NCI-H2081 (cell line): ENCODE results near the gene NDUFS7.

ENCODE experiments used
- DNase-seq, 2 experiments: peaks; one replicate each; lab custom pipeline; 2025; lab: John Stamatoyannopoulos, UW

The NDUFS7 gene

DNA sequence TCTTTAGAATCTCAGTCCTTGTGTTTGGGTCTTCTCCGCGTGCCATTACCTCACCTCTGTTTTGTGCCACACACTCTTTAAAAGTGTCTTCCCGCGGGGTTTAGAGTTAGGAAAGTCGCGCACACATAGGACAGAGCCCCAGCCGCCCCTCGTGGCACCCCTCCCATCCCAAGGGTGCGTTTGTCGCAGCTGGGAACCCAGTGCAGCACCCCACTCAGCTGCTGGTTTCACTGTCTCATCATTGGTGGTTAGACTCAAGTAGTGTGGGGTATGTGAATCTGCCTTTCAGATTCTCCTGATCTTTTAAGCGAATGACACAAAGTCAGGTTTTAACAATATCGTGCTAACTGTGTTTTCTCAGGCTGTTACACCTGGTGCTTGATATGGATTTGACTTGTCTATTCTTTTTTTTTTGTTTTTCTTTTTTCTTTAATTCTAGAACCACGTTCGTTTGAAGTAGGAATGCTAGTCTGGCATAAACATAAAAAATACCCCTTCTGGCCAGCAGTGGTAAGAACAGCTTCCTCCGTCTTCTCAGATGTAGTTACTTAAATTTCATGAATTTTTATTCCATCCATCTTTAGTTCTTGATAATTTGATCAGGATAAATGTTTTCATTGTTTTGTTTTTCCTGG is 19.5 kb upstream of the NDUFS7 start:
- DNase-seq: no peak

DNA sequence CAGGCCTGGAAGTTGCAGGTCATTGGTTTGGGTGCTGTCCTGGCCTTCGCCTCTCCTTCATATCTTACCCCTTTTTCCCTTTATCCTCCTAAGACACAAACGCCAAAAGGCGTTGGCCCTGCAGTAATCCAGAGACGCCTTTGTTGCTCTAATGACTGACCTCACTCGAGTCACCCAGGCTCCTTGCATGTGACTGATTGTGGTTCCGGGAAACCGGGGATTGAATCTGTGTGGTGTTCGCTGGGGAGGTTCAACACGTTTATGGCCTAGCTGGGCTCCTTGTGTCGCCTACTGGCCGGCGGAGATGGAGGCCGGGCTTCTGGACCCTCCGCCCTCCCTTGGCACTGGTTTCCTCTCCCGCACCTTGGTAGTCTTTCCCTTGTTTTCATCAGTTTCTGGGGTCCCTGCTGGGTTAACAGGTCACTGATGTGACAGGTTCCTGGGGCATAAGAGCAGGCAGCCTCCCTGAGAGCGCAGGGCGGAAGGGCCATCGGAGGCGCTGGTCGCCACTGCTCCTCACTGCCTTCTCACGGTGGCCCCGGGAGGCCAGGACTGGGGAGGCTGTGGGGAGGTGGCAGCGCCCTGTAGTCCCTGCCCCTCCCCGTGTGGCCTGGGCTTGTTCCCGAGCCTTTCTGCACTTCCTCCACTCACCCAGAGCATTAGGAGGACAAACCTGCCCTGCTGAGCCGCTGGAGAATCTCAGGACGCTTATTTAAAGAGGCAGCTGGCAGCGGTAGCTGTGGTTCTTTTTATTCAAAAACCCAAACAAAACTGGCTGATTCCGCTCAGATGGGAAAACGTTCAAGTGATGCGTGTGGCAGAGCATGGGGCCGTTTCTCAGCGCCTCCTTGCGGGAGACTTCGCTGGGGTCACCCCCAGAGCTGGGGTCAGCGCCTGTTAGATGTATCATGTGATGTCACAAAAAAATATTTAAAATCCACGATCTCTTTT is 18.1 kb upstream of the NDUFS7 start:
- DNase-seq: no peak

DNA sequence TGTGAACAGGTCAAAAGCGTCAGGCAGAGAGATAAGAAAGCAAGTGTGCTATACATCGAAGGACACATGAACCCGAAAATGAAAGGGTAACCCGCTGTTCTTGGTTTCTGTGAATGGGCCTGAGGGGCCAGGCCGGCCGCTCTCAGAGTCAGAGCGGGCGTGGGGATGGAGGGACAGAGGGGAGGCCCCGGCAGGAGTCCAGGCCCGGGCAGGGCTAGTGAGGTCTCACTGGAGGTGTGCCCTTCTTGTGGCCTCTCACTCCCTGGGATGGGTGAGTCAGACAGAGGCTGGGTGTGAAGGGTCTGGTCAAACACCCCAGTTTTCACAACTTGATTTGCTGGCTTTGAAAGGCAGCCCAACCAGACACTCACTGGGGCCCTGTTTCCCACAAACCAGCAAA is 17.4 kb upstream of the NDUFS7 start:
- DNase-seq: no peak

DNA sequence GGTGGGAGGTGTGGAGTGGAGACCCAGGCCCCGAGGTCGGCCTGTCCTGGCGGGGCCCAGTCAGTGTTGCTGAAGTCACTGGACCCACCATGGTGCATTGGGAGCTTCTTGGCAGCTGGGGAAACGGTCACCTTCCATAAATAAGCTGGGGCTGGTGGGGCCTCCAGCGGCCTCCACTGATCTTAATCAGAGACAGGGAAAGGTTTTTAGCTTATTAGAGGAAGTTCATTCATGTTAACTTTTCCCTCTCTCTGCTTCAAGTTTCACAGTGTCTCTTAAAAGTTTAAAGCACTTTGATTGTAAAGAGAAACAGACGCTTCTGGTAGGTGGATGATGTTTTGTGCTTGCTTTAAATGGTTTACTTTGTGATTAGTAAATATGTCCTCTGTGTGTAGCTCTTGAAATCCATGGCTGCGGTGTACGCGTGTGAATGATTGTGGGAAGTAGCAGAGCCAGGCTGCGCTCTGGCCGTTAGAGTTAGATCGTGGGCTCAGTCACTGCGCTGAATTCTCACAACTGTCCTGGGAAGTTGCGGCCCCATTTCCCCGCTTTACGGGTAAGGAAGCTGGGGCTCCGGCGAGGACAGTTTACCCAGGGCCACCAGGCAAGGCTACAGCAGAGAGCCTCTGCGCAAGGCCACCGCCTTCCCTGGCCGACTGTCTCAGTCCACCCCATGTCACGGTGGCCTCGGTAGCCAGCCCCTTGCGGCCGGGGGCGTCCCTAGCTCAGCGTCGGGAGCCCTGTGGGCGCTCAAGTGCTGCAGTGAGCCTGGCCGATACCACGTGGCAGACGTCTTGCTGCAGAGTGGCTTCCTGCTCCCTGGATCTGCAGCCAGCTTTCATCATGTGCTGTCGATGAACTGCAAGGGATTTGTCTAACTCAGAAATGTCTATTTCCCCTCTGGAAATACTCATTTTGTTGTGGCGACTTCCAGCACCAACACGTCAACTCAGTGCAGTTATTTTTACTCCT is 16.5 kb upstream of the NDUFS7 start:
- DNase-seq: no peak

DNA sequence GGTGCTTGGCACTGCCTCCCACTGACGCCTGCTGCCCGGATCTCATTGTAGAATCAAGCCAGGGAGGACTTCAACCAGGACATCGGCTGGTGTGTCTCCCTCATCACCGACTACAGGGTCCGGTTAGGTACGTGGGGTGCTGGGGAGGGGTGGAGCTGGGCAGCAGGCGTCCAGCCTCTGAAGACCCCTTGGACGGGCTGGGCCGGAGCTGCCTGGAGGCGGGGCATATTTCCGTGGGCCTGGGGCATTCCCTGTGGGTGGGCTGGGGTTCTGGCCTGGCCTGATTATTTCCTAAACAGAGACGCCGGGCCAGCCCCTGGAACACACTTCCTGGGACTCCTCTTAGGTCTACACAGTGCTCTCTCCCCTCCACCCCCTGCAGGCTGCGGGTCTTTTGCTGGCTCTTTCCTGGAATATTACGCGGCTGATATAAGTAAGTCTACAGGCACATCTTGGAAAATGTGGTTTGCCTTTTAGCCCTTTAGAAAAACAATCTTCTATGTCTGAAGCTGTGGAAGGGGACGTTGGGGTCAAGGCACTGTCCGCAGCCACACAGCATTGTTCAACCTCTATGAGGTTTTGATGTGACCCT is 14.4 kb upstream of the NDUFS7 start:
- DNase-seq: no peak

DNA sequence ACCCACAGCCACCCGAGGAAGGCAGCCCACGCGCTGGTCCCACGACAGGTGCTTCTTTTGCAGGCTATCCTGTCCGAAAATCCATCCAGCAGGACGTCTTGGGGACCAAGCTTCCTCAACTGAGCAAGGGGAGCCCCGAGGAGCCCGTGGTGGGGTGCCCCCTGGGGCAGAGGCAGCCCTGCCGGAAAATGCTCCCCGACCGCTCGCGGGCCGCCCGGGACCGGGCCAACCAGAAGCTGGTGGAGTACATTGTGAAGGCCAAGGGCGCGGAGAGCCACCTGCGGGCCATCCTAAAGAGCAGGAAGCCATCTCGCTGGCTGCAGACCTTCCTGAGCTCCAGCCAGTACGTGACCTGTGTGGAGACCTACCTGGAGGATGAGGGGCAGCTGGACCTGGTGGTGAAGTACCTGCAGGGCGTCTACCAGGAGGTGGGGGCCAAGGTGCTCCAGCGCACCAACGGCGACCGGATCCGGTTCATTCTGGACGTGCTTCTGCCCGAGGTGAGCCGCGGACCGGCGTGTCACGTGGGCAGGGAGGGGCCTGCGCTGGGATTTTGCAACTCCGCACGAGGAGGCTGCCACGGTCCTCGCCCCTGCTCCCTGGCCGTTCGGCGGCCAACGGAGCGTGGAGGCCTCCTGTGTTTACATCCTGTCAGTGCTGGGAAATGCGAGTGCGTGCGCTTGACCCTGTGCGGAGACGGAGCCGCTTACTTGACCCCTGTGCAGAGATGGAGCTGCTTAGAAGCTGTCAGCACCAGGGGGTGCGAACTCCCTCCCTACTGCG is 12.9 kb upstream of the NDUFS7 start:
- DNase-seq: no peak

DNA sequence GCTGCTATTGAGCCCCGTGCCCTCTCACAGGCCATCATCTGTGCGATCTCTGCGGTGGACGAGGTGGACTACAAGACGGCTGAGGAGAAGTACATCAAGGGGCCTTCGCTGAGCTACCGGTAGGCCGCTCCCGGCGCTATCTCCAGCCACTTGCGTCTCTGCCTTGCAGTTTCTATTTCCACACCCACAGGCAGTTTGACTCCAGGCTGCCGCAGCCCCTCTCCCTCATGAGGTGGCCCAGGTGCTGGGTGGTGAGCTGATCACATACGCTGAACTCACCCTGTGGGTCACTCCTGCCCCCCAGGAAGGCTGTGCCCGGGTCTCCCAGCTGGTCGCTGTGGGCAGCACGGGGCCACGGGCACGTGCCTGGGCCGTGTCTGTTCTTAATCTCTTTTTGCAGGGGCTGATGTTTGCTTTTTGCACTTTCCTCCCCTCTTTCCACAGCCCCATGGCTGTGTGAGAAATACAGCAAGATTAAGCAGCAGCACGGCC is 10.6 kb upstream of the NDUFS7 start:
- no peak for DNase-seq

DNA sequence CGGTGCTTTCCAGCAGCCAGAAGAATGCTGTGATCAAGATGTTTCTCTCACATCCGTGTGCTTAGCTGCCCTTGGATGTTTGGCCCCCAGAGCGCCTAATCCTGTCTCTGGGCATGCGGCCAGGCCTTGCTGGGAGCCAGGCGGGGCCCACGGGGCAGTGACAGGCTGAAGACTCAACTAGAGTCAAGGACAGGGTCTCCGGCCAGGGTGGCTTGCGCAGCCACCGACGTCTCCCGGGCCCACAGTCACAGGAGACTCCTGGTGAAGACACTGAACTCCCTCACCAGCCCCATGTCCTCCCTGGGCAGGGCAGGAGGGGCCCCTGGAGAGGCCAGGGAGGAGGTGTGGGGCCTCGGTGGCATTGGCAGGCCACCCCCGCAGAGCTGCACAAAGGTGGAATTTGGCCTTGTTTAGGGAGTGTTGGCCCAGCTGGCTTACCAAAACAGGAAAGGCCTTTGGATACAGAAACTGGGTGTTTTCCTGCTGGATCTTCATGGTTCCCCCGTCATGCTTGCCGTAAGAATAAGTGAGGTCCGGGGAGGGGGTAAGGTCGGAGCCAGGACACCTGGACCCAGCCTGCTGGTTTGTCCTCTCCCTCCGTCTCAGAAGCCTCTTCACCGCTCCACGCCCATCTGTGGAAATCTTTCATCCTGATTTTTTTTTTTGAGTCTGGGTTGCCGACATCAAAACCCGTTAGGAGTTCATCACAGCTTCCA is 10.0 kb upstream of the NDUFS7 start:
- DNase-seq: no peak

DNA sequence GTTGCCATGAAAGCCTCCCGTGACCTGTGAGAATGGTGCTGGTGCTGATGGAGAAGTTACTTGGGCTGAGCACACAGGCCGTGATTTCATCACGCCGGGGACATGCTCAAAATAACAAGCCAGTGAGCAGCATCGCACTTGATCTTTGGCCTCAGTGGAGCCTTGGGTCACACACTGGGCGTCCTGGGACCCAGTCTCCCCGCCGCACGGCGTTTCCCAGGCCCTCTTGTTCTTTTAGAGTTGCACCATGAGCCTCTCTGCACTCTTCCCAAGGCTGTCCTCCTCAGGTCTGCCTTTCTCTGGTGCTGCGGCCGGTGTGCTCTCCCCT is 9.5 kb upstream of the NDUFS7 start:
- no peak for DNase-seq

DNA sequence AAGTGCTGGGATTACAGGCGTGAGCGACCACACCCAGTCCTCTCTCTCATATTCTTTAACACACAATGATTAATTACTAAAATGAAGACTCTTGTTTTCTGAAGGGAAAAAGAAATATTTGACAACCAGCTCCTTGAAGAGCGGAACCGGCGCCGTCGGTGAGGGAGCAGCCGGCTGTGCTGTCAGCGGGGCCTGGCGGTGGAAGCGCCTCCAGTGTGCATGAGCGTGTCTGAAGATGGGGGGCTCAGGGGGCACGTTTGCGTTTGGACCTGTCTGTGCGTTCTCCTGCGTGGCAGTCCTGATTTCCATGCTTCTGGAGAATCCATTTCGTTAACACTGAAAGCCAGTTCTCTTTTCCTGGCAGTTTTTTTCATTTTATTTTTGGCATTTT is 7.3 kb upstream of the NDUFS7 start:
- DNase-seq: no peak

DNA sequence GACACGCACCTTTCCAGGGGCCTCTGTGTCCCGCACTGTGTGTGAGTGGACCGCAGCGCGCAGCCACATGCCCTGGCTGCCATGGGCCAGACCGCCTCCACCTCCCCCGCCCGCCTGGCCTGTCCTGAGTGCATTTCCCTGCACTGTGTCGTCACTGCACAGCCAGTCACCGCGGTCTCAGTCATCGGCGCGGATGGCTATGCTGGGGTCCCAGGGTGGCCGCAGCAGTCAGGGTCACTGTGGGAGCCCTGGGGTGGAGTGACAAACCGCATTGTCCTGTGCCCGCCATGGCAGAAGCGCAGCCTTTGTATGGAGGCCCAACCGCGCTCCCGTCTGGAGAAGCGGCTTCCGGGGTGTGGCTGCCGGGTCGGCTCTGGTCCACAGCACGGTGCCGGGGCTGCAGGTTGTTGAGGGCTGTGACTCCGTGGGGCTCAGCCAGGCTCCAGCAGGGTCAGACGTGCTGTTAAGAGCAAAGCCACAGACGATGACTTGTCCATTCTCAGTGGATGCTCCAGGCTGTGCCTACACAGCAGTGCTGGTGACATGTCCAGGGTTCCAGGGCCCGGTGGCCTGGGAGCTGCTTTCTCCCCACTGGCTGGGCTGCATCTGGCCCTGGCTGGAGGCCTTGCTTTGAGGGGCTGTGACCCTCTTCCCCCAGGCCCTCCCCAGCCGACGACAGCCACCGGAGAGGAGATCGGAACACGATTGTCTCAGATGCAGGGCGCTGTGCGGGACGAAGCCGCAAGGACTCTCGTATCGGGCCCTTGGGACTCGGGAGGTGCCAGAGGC is 6.3 kb upstream of the NDUFS7 start:
- DNase-seq: no peak

DNA sequence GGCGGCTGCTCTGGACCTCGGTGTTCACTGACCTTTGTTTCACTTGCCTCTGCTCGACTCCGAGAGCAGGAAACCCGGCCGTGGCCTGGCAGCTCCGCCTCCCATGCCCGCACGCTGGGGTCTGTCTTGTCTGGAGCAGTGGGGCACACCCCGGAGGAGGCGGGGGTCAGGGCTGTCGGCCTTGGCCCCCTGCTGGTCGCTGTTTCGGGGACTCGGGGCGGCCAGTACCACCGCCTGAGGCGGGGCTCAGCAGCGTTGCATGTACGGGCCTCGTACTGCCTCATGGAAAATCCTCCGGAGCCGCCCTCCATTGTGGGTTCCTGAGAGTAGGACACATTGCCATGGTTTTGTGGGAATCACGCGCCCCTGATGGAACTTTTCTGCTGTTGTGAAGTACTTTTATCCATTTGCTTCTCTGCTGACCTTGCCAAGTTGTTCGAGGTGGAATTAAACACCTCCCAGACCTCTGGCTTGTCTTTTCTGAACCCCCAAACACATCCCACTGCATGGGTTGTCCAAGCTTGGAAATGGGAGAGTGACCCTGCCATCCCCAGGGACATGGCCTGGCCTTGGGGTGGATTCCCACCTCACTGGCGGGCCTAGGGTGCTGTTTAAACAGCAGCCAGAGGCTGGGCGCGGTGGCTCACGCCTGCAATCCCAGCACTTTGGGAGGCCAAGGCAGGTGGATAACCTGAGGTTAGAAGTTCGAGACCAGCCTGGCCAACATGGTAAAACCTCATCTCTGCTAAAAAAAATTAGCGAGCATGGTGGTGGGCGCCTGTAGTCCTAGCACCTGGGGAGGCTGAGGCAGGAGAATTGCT is 5.5 kb upstream of the NDUFS7 start:
- no peak for DNase-seq

DNA sequence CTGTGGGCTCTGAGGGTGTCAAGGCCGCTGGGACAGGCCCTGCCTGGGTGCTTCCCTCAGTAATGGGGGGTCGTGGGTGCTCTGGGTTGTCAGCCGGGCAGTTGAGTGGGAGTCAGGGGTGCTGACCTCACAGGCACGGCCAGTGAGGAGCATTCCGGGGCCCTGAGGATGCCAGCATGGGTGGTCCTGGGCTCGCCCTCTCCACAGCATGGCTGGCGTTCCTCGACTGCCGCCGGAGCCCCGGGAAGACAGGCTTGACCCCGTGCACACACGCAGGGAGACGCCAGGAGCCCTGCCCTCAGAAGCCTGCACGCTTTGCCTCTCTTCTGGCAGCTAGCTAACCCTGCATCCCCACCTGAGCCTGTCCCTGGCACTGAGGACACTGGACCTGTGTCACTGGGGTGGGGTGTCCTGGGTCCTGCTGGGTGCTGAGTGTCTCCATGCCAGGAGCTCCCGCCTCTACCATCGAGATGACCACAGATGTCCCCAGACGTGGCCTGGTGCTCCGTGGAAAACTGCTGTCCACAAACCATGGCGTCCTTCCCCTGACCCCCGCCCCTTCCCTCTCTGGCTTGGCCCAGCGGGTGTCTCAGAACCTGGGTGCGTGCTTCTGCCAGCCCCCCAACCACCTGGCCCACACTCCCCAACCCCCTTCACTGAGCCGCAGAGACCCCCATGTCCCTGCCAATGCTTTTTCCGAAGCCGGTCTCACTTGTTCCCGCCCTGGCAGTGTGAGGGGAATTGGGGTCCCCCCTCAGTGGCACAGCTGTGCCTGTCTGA is 4.4 kb upstream of the NDUFS7 start:
- no peak for DNase-seq

DNA sequence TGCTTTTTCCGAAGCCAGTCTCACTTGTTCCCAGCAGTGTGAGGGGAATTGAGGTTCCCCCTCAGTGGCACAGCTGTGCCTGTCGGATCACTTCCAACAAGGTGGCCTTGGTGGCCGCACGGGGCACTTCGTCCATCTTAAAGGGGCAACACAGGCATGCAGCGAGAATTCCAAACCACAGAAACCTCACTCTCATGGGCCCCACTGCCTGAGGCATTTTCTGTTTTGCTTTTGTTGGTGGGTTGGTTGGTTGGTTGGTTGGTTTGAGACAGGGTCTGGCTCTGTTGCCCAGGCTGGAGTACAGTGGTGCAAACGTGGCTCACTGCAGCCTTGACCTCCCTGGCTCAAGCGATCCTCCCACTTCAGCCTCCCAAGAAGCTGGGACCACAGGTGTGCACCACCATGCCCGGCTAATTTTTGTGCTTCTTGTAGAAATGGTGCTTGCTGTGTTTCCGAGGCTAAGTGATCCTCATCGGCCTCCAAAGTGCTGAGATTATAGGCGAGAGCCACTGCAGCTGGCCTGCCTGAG is 3.7 kb upstream of the NDUFS7 start:
- DNase-seq: no peak

DNA sequence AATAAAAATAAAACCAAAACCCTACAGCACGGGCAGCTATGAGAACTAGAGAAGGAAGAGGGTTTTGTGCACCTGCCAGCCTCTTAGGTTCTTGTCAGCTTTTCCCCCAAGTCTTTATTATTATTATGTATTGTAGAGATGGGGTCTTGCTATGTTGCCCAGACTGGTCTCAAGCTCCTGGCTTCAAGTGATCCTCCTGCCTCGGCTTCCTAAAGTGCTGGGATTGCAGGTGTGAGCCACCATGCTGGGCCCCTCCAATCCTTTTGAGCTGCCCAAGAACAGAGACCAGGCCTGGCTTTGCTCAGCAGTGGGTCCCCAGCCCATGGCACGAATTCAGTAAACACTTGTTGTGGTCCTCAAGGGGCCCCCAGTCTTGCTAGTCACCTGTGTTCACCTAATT is 1.5 kb upstream of the NDUFS7 start:
- DNase-seq: no peak

DNA sequence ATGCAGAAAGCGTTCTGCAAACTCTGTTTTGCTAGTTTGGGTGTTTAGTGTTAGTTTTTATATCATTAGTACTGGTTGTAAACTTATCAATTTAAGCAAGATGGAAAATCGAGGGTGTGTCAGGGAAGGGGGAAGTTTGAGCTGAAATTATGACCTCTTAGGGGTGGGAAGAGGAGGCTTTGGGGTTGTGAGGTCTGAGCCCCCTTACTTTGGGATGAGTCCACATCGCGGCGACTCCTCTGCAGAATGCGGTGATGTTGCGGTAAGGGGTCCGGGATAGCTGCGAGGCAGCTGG is 743 bp upstream of the NDUFS7 start:
- DNase-seq: no peak

DNA sequence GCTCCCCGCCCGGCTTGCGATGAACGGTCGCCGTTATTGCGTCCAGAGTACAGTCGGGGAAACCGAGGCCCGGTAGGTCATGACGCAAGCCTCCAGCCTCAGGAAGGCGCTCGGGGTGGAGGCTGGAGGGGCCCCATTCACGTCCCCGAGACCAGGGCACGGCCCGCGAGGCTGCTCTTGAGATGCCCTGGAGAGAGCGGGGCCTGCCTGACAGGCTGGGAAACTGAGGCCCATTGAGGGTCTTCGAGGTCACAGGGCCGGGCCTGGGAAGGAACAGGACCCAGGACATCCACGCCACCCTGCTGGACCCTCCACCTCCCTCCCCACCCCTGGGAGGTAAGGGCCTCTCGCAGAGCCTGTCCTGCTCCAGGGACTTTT is 367 bp downstream of the NDUFS7 start:
- no peak for DNase-seq
